HCT116 (cell line): ENCODE measurements around the gene FRMD4A. TPM values are rescaled to one million over a fixed set of nuclear protein-coding genes. Genes with fewer than 3 reads are reported as not detected.

Experiments used
- ATAC-seq: fragments of 200-7000 bp; cut with Tn5 transposase; 2 replicates; pipeline ENCODE4 v1.9.1; 2020; ENCODE audit warnings: mild to moderate bottlenecking, moderate library complexity
- BruUV-seq: library from RNA; stranded (reverse); fragments of 400-500 nt; replicated peaks from 2 replicates; lab custom pipeline; 2021; lab: Mats Ljungman, UMichigan
- CTCF ChIA-PET: fragments of 300-600 bp; sonication (Branson Sonifier 250); formaldehyde crosslinking; loops from one replicate; lab custom pipeline; 2021; ENCODE audit warnings: antibody characterized with exemption; lab: Charles Lee
- POLR2A ChIA-PET: fragments of 300-600, 350-600 bp; sonication (Branson Sonifier 250); formaldehyde crosslinking; loops from one replicate; lab custom pipeline; 2021; ENCODE audit warnings: antibody characterized with exemption; lab: Charles Lee
- RAD21 ChIA-PET, 2 experiments: fragments of 300-600 bp; sonication (Branson Sonifier 250); formaldehyde crosslinking; loops; one replicate each; lab custom pipeline; 2023; ENCODE audit warnings: low total read pairs in 2 of 2; ENCODE audit not compliant: uncharacterized antibody in 2 of 2, unreplicated experiment in 2 of 2, low non-redundant PET in 1 of 2; lab: Charles Lee
- DNase-seq: peaks from one replicate; pipeline ENCODE4 v3.0.0-alpha.2; 2010; ENCODE audit warnings: low read depth, low spot score
- H2AFZ ChIP-seq: fragments of 200-600 bp; shearing (Covaris generic), sonication (generic); 2 replicates; pipeline ENCODE4 v1.6.1; 2017; ENCODE audit warnings: low read depth, mixed run types, mixed read lengths, antibody characterized with exemption, low read length; ENCODE audit not compliant: poor library complexity, severe bottlenecking
- H3K27ac ChIP-seq: 2 replicates; pipeline ENCODE4 v1.5.1; 2012; ENCODE audit warnings: low read depth, low read length
- H3K27me3 ChIP-seq: fragments of 200-600 bp; sonication (generic); 2 replicates; pipeline ENCODE4 v1.6.1; 2016; ENCODE audit warnings: mixed run types, low read length, mixed read lengths; ENCODE audit not compliant: insufficient read depth
- H3K36me3 ChIP-seq, 2 experiments: fragments of 200-500 bp in 1 of 2; fragments of 200-600 bp in 1 of 2; sonication (Bioruptor generic) in 1 of 2; sonication (generic) in 1 of 2; 2 replicates each; pipeline versions ENCODE4 v1.5.1 to v1.6.1; 2014 to 2016; ENCODE audit warnings: low read length in 2 of 2, inconsistent platforms in 1 of 2, mixed read lengths in 1 of 2, mixed run types in 1 of 2; ENCODE audit not compliant: insufficient read depth in 2 of 2, control insufficient read depth in 1 of 2
- H3K4me1 ChIP-seq, 2 experiments: fragments of 200-600 bp in 1 of 2; sonication (generic) in 1 of 2; 2 replicates each; pipeline versions ENCODE4 v1.5.1 to v1.6.1; 2012 to 2017; ENCODE audit warnings: low read length in 2 of 2, inconsistent platforms in 1 of 2, mild to moderate bottlenecking in 1 of 2, mixed read lengths in 1 of 2, mixed run types in 1 of 2, moderate library complexity in 1 of 2; ENCODE audit not compliant: insufficient read depth in 2 of 2, control insufficient read depth in 1 of 2
- H3K4me2 ChIP-seq: fragments of 200-600 bp; sonication (generic); 2 replicates; pipeline ENCODE4 v1.6.1; 2017; ENCODE audit warnings: mixed run types, low read length, mixed read lengths
- H3K4me3 ChIP-seq, 2 experiments: fragments of 200-600 bp in 1 of 2; sonication (generic) in 1 of 2; replicated peaks in 1 of 2; 2 replicates each; pipeline ENCODE4 v1.5.1; 2011 to 2016; ENCODE audit warnings: low read length in 2 of 2, control low read depth in 1 of 2, low read depth in 1 of 2, mild to moderate bottlenecking in 1 of 2, mixed read lengths in 1 of 2, mixed run types in 1 of 2
- H3K79me2 ChIP-seq: fragments of 200-600 bp; sonication (generic); 2 replicates; pipeline ENCODE4 v1.6.1; 2017; ENCODE audit warnings: mild to moderate bottlenecking, mixed run types, low read length, moderate library complexity, mixed read lengths; ENCODE audit not compliant: insufficient read depth
- H3K9ac ChIP-seq: fragments of 200-600 bp; sonication (generic); 2 replicates; pipeline ENCODE4 v1.6.1; 2016; ENCODE audit warnings: low read length, mixed read lengths
- H3K9me2 ChIP-seq: fragments of 200-600 bp; sonication (generic), shearing (Covaris generic); 2 replicates; pipeline ENCODE4 v1.6.1; 2017; ENCODE audit warnings: mixed run types, mild to moderate bottlenecking, moderate library complexity; ENCODE audit not compliant: insufficient read depth
- H3K9me3 ChIP-seq, 2 experiments: fragments of 200-500 bp in 1 of 2; fragments of 200-600 bp in 1 of 2; sonication (Bioruptor generic) in 1 of 2; sonication (generic) in 1 of 2; 2 replicates each; pipeline ENCODE4 v1.6.1; 2014 to 2017; ENCODE audit warnings: low read length in 2 of 2, mixed read lengths in 2 of 2, inconsistent platforms in 1 of 2, low read depth in 1 of 2, mild to moderate bottlenecking in 1 of 2, mixed run types in 1 of 2, moderate library complexity in 1 of 2; ENCODE audit not compliant: control insufficient read depth in 1 of 2, insufficient read depth in 1 of 2
- H4K20me1 ChIP-seq: fragments of 200-600 bp; sonication (generic), shearing (Covaris generic); 2 replicates; pipeline ENCODE4 v1.6.1; 2017; ENCODE audit warnings: mixed run types, mild to moderate bottlenecking, moderate library complexity; ENCODE audit not compliant: insufficient read depth
- EGR1 ChIP-seq: IDR thresholded peaks from 2 replicates; pipeline ENCODE4 v1.6.1; 2012; ENCODE audit warnings: low read depth
- ELF1 ChIP-seq: IDR thresholded peaks from 2 replicates; pipeline ENCODE4 v1.6.1; 2012; ENCODE audit warnings: low read depth, borderline replicate concordance
- EZH2 ChIP-seq: fragments of 200-600 bp; sonication (generic); IDR thresholded peaks from 2 replicates; pipeline ENCODE4 v1.6.1; 2017; ENCODE audit warnings: antibody characterized with exemption, mixed run types
- EZH2phosphoT487 ChIP-seq: fragments of 200-600 bp; IDR thresholded peaks from 2 replicates; pipeline ENCODE4 v1.6.1; 2018; ENCODE audit warnings: antibody characterized with exemption, borderline replicate concordance
- FOSL1 ChIP-seq: IDR thresholded peaks from 2 replicates; pipeline ENCODE4 v1.6.1; 2012; ENCODE audit warnings: low read depth
- RAD21 ChIP-seq: IDR thresholded peaks from 2 replicates; pipeline ENCODE4 v1.6.1; 2012; ENCODE audit warnings: low read depth, mild to moderate bottlenecking
- SIN3A ChIP-seq: IDR thresholded peaks from 2 replicates; pipeline ENCODE4 v1.6.1; 2012; ENCODE audit warnings: low read depth
- SP1 ChIP-seq: IDR thresholded peaks from 2 replicates; pipeline ENCODE4 v1.6.1; 2012; ENCODE audit warnings: low read depth
- SRF ChIP-seq: IDR thresholded peaks from 2 replicates; pipeline ENCODE4 v1.6.1; 2012; ENCODE audit warnings: low read depth
- TCF7L2 ChIP-seq: IDR thresholded peaks from 2 replicates; pipeline ENCODE4 v1.7.0; 2011; ENCODE audit warnings: borderline replicate concordance, inconsistent platforms; ENCODE audit not compliant: insufficient read depth, insufficient read length; ENCODE audit errors: extremely low read depth
- YY1 ChIP-seq: IDR thresholded peaks from 2 replicates; pipeline ENCODE4 v1.6.1; 2011; ENCODE audit warnings: low read length, low read depth, moderate library complexity, mild to moderate bottlenecking; ENCODE audit not compliant: insufficient replicate concordance; ENCODE audit errors: extremely low read depth
- ZFX ChIP-seq: fragments of 450-650 bp; IDR thresholded peaks from 2 replicates; pipeline ENCODE4 v1.6.1; 2017
- ZNF274 ChIP-seq: fragments of 200-500 bp; sonication (Bioruptor generic); IDR thresholded peaks from 2 replicates; pipeline ENCODE4 v1.6.1; 2014; ENCODE audit warnings: mild to moderate bottlenecking, low read depth, low read length, inconsistent platforms
- intact Hi-C: fragments of 100-400 bp; cut with micrococcal nuclease; formaldehyde crosslinking; loops from 2 replicates; pipeline ENCODE4 v1.10.0; 2022
- total RNA-seq: library from RNA; stranded (reverse); gene quantifications from one replicate; pipeline ENCODE4 v1.2.1, GENCODE V29; 2021; ENCODE audit not compliant: unreplicated experiment
- TF ChIP-seq, protein P1 (sequence below): IDR thresholded peaks from 2 replicates; pipeline ENCODE4 v1.6.1; 2012
- TF ChIP-seq, protein P2 (sequence below): IDR thresholded peaks from 2 replicates; pipeline ENCODE4 v1.6.1; 2012
- TF ChIP-seq, protein P3 (sequence below): IDR thresholded peaks from 2 replicates; pipeline ENCODE4 v1.6.1; 2011; ENCODE audit warnings: mild to moderate bottlenecking, low read length, moderate library complexity; ENCODE audit not compliant: insufficient replicate concordance; ENCODE audit errors: extremely low read depth

The FRMD4A gene
- total RNA-seq, 1 experiment from 2014 or later = 0.20 TPM

DNA sequence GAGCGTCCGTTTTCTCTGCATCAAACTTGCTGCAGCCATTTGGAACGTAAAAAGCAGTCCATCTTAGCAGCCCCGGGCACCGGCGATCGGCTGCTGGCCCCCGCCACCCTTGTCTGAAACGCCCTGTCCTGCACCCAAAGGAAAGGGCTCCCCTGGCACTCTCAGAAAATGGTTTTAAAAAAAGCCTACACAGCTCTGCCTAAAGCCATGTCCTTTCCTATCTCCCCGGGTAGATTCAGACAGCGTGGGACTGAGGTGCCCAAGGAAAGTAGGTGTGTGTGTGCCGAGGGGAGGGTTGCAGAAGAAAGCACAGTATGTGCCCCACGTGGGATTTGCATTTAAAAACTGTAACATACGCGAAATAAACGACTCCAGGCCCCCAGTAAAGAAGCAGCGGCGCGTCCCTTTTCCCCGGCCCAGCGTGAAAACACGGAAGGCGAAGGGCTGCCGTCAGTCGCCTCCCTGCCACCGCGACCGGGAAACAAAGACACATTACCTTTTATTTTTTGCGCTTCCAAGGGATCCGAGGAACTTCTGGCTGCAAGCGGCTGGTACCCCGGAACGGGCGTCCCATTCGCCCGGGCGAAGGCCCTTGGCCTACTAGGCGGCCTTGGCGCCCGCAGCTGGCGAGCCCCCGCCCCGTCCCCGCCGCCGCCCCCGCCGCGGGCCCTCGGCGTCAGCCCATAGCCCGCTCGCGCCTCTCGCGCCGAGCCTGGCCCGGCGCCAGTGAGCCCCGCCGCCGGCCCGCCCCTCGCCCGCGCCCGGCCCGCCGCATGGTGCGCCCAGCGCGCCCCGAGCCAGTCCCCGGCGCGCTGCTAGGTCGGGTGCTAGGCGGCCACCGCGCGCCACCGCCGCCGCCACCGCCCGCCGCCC is 439.4 kb downstream of the FRMD4A start:
- Histone ChIP-seq H3K9ac (no peak overlapping the region), H4K20me1 (no peaks in the 10 kb centered on the region), H3K9me2 (no peaks in the 10 kb centered on the region), H3K79me2 (no peaks in the 10 kb centered on the region), H3K36me3 (no peaks in the 10 kb centered on the region), H3K4me1 (no peaks in the 10 kb centered on the region), H3K27ac (no peak overlapping the region), H3K4me2 (no peak overlapping the region), H3K27me3 (peaks cover 36% of the 10 kb centered on the region), H3K4me3 (no peak overlapping the region), H2AFZ (no peak overlapping the region), H3K9me3 (no peaks in the 10 kb centered on the region)
- ChIA-PET POLR2A (no interaction called here), CTCF (no interaction called here), RAD21 (no interaction called here)
- no TSS peak for BruUV-seq
- TF ChIP-seq ZFX (no peak), ELF1 (no peak), TCF7L2 (no peak), SIN3A (no peak), SP1 (no peak), YY1 (no peak), ZNF274 (no peak), SRF (no peak), EZH2phosphoT487 (no peak), RAD21 (no peak), FOSL1 (no peak), EZH2 (no peak), EGR1 (no peak)
- TF ChIP-seq, protein P1, sequence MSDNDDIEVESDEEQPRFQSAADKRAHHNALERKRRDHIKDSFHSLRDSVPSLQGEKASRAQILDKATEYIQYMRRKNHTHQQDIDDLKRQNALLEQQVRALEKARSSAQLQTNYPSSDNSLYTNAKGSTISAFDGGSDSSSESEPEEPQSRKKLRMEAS = no peak
- TF ChIP-seq, protein P2, sequence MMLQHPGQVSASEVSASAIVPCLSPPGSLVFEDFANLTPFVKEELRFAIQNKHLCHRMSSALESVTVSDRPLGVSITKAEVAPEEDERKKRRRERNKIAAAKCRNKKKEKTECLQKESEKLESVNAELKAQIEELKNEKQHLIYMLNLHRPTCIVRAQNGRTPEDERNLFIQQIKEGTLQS = no peak
- TF ChIP-seq, protein P3, sequence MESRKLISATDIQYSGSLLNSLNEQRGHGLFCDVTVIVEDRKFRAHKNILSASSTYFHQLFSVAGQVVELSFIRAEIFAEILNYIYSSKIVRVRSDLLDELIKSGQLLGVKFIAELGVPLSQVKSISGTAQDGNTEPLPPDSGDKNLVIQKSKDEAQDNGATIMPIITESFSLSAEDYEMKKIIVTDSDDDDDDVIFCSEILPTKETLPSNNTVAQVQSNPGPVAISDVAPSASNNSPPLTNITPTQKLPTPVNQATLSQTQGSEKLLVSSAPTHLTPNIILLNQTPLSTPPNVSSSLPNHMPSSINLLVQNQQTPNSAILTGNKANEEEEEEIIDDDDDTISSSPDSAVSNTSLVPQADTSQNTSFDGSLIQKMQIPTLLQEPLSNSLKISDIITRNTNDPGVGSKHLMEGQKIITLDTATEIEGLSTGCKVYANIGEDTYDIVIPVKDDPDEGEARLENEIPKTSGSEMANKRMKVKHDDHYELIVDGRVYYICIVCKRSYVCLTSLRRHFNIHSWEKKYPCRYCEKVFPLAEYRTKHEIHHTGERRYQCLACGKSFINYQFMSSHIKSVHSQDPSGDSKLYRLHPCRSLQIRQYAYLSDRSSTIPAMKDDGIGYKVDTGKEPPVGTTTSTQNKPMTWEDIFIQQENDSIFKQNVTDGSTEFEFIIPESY = no peak
- ATAC-seq (no peak), DNase-seq (no peak)
- intact Hi-C loops = no loop called here
